Lower lobe of right lung (tissue), 2 donors: ENCODE results near the gene MPRIP. TPM values are rescaled to one million over a fixed set of nuclear protein-coding genes. Genes with fewer than 3 reads are reported as not detected.

Source experiments
- ATAC-seq, 2 donors: fragments of 200-7000 bp; cut with Tn5 transposase; one replicate each; pipeline ENCODE4 v1.9.1; 2020 to 2022; ENCODE audit warnings: mild to moderate bottlenecking in 2 of 2, moderate library complexity in 2 of 2
- DNase-seq: peaks from one replicate; pipeline ENCODE4 v3.0.0-alpha.2; 2020
- H3K27ac ChIP-seq: fragments of 200-600 bp; one replicate; pipeline ENCODE4 v1.8.0; 2022
- H3K27me3 ChIP-seq: fragments of 200-600 bp; one replicate; pipeline ENCODE4 v1.8.0; 2022; ENCODE audit warnings: low read depth
- H3K36me3 ChIP-seq: fragments of 200-600 bp; one replicate; pipeline ENCODE4 v1.8.0; 2022; ENCODE audit warnings: mild to moderate bottlenecking
- H3K4me1 ChIP-seq: fragments of 200-600 bp; one replicate; pipeline ENCODE4 v1.8.0; 2022
- H3K4me3 ChIP-seq: fragments of 200-600 bp; one replicate; pipeline ENCODE4 v1.8.0; 2022; ENCODE audit warnings: mild to moderate bottlenecking
- H3K9me3 ChIP-seq: fragments of 200-600 bp; one replicate; pipeline ENCODE4 v1.8.0; 2022
- intact Hi-C: fragments of 100-400 bp; cut with DNase I; formaldehyde crosslinking; loops from one replicate; pipeline ENCODE4 v1.11.0; 2022
- total RNA-seq: library from RNA; stranded (reverse); fragmentation: NEBNext Ultra II Directional; extraction: Animal tissue kit (Norgen Biotek cat#: 25700); gene quantifications from one replicate; pipeline ENCODE4 v1.2.1, GENCODE V29; 2021
- TF ChIP-seq, protein P1 (sequence below): fragments of 200-600 bp; IDR thresholded peaks from one replicate; pipeline ENCODE4 v1.8.0; 2022; ENCODE audit warnings: antibody characterized with exemption, mild to moderate bottlenecking
- donor health status: DM: no; HTN: yes; CAD: no; lungs with severe emphysema.

MPRIP gene
- total RNA-seq, 1 donor from 2014 or later, result 232 TPM

GRCh38 chr17:17025621-17026020 lies 16.6 kb upstream of the MPRIP start:
- intact Hi-C loops, result no loop called here
- TF ChIP-seq, protein P1, sequence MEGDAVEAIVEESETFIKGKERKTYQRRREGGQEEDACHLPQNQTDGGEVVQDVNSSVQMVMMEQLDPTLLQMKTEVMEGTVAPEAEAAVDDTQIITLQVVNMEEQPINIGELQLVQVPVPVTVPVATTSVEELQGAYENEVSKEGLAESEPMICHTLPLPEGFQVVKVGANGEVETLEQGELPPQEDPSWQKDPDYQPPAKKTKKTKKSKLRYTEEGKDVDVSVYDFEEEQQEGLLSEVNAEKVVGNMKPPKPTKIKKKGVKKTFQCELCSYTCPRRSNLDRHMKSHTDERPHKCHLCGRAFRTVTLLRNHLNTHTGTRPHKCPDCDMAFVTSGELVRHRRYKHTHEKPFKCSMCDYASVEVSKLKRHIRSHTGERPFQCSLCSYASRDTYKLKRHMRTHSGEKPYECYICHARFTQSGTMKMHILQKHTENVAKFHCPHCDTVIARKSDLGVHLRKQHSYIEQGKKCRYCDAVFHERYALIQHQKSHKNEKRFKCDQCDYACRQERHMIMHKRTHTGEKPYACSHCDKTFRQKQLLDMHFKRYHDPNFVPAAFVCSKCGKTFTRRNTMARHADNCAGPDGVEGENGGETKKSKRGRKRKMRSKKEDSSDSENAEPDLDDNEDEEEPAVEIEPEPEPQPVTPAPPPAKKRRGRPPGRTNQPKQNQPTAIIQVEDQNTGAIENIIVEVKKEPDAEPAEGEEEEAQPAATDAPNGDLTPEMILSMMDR, result no peak
- H3K4me3 ChIP-seq, result no peak overlapping the region
- H3K36me3 ChIP-seq, result no peaks in the 10 kb centered on the region
- no peak overlapping the region for H3K27ac ChIP-seq
- H3K4me1 ChIP-seq, result peaks cover 34% of the 10 kb centered on the region
- DNase-seq (peak; percentile 39), ATAC-seq (no peak)
- no peaks in the 10 kb centered on the region for H3K9me3 ChIP-seq
- no peaks in the 10 kb centered on the region for H3K27me3 ChIP-seq

DNA sequence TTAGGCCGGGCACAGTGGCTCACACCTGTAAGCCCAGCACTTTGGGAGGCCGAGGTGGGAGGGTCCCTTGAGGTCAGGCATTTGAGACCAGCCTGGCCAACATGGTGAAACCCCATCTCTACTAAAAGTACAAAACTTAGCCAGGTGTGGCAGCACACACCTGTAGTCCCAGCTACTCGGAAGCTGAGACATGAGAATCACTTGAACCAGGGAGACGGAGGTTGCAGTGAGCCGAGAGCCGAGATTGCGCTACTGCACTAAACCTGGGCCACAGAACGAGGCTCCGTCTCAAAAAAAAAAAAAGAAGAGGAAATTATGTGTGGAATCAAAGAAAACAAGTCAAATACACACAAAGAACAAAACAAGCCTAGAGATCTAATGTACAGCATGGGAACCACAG lies 16.1 kb upstream of the MPRIP start:
- DNase-seq (peak; percentile 47), ATAC-seq (peak in 1 of 2 donors; percentile 39)
- H3K36me3 ChIP-seq, result no peaks in the 10 kb centered on the region
- TF ChIP-seq, protein P1, result no peak
- H3K4me1 ChIP-seq, result peaks cover 29% of the 10 kb centered on the region
- H3K9me3 ChIP-seq, result no peaks in the 10 kb centered on the region
- intact Hi-C loops, result no loop called here
- H3K4me3 ChIP-seq, result no peak overlapping the region
- no peaks in the 10 kb centered on the region for H3K27me3 ChIP-seq
- H3K27ac ChIP-seq, result no peak overlapping the region

- intact Hi-C loops, result no loop called here
- ATAC-seq (no peak), DNase-seq (peak; percentile 15)
- H3K4me3 ChIP-seq, result no peak overlapping the region
- TF ChIP-seq, protein P1, result no peak
- no peaks in the 10 kb centered on the region for H3K9me3 ChIP-seq
- no peaks in the 10 kb centered on the region for H3K36me3 ChIP-seq
- H3K27ac ChIP-seq, result peak overlapping the region; percentile 60
- peaks cover 30% of the 10 kb centered on the region for H3K4me1 ChIP-seq
- no peaks in the 10 kb centered on the region for H3K27me3 ChIP-seq
Observed at GRCh38 chr17:17027442-17028058, 14.7 kb upstream of the MPRIP start.

GRCh38 chr17:17028059-17028877 lies 14.0 kb upstream of the MPRIP start:
- intact Hi-C loops, result no loop called here
- TF ChIP-seq, protein P1, result no peak
- H3K27me3 ChIP-seq, result no peaks in the 10 kb centered on the region
- H3K4me1 ChIP-seq, result peaks cover 31% of the 10 kb centered on the region
- no peaks in the 10 kb centered on the region for H3K36me3 ChIP-seq
- peak; percentile 95 for ATAC-seq
- H3K9me3 ChIP-seq, result no peaks in the 10 kb centered on the region
- peak overlapping the region; percentile 60 for H3K27ac ChIP-seq
- peak; percentile 92 for DNase-seq
- no peak overlapping the region for H3K4me3 ChIP-seq

DNA sequence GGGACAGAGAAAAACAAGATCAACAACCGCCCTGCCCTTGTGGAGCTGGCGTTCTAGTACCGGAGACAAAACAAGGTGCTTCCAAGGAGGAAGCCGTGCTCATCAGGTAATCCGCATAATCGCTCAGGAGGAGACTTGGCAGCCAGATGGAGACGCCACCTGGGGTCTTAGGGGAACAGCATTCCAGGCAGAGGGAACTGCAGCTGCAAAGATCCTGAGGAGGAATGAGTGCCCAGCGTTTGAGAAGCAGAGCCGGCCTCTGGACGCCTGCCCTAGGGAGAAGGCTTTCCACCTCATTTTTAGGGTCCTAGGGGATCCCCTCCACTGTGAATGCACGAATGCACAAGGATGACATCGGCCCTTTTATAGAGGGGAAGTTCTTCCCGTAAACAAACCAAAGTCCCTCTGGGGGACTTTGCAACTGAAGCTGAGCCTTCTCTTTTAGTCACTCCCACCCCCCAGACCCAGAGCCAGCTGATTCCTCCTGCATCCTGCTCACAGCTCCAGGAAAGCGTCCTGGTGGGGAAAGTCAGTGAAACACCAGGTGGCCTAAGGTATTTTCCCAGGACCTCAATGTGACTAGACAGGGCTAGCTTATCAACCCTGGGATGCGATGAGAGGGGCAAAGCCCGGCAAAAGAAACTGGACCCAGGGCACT lies 13.2 kb upstream of the MPRIP start:
- Histone ChIP-seq H3K27me3 (no peaks in the 10 kb centered on the region), H3K9me3 (no peaks in the 10 kb centered on the region), H3K27ac (peak overlapping the region; percentile 60), H3K4me3 (no peak overlapping the region), H3K36me3 (no peaks in the 10 kb centered on the region), H3K4me1 (peaks cover 31% of the 10 kb centered on the region)
- DNase-seq (no peak), ATAC-seq (no peak)
- intact Hi-C loops, result no loop called here
- TF ChIP-seq, protein P1, result no peak
